Tibial artery (tissue), 4 donors: Measurements from ENCODE around the gene ETS2.

Experiments
- DNase-seq, 2 donors: peaks; one replicate each; pipeline ENCODE4 v3.0.0-alpha.2; 2019
- H3K27ac ChIP-seq, 2 donors: fragments of 200-600 bp; sonication (generic) in 1 of 2; 1 replicate in 1 of 2; 2 replicates in 1 of 2; pipeline ENCODE4 v1.5.1; 2018 to 2019; ENCODE audit warnings: mild to moderate bottlenecking in 1 of 2
- H3K27me3 ChIP-seq, 2 donors: fragments of 200-600 bp; sonication (generic) in 1 of 2; one replicate each; pipeline versions ENCODE4 v1.5.1 to v1.6.0; 2016 to 2019
- H3K36me3 ChIP-seq, 3 donors: fragments of 200-600 bp; sonication (generic) in 2 of 3; one replicate each; pipeline ENCODE4 v1.5.1; 2016 to 2019; ENCODE audit warnings: mild to moderate bottlenecking in 2 of 3
- H3K4me1 ChIP-seq, 4 donors: fragments of 200-600 bp; sonication (generic) in 2 of 4; 1 replicate in 3 of 4; 2 replicates in 1 of 4; pipeline ENCODE4 v1.5.1; 2016 to 2019
- H3K4me3 ChIP-seq, 2 donors: fragments of 200-600 bp; sonication (generic) in 1 of 2; 1 replicate in 1 of 2; 2 replicates in 1 of 2; pipeline ENCODE4 v1.5.1; 2018 to 2019; ENCODE audit warnings: mild to moderate bottlenecking in 2 of 2
- H3K9me3 ChIP-seq, 3 donors: fragments of 200-600 bp; sonication (generic) in 1 of 3; one replicate each; pipeline ENCODE4 v1.5.1; 2016 to 2019
- CTCF ChIP-seq, 2 experiments: fragments of 200-600 bp in 1 of 2; fragments of 450-650 bp in 1 of 2; IDR thresholded peaks; one replicate each; pipeline ENCODE4 v1.5.1; 2017 to 2019; ENCODE audit warnings: antibody characterized with exemption in 2 of 2, mild to moderate bottlenecking in 1 of 2, moderate library complexity in 1 of 2
- intact Hi-C: fragments of 100-400 bp; cut with DNase I; formaldehyde crosslinking; loops from one replicate; pipeline ENCODE4 v1.15.0; 2023; ENCODE audit warnings: low total_unique reads

Gene ETS2

GRCh38 chr21:38857152-38857825, 51.6 kb downstream of the ETS2 start:
- intact Hi-C loops: no loop called here
- DNase-seq: no peak
- H3K27ac ChIP-seq: no peak overlapping the region
- no peaks in the 10 kb centered on the region for H3K4me1 ChIP-seq
- no peaks in the 10 kb centered on the region for H3K27me3 ChIP-seq
- H3K4me3 ChIP-seq: no peak overlapping the region
- no peak for TF ChIP-seq CTCF (IDR thresholded peaks at IDR 0.05)
- no peaks in the 10 kb centered on the region for H3K36me3 ChIP-seq
- H3K9me3 ChIP-seq: no peaks in the 10 kb centered on the region

GRCh38 chr21:38858026-38858811, 52.5 kb downstream of the ETS2 start:
- H3K4me1 ChIP-seq: no peaks in the 10 kb centered on the region
- no peaks in the 10 kb centered on the region for H3K36me3 ChIP-seq
- no peaks in the 10 kb centered on the region for H3K9me3 ChIP-seq
- no peak for TF ChIP-seq CTCF (IDR thresholded peaks at IDR 0.05)
- no peaks in the 10 kb centered on the region for H3K27me3 ChIP-seq
- intact Hi-C loops: no loop called here
- H3K27ac ChIP-seq: no peak overlapping the region
- no peak for DNase-seq
- H3K4me3 ChIP-seq: no peak overlapping the region

- intact Hi-C loops: no loop called here
- no peaks in the 10 kb centered on the region for H3K9me3 ChIP-seq
- no peak overlapping the region for H3K4me3 ChIP-seq
- H3K27me3 ChIP-seq: no peaks in the 10 kb centered on the region
- no peak for TF ChIP-seq CTCF (IDR thresholded peaks at IDR 0.05)
- no peak overlapping the region for H3K27ac ChIP-seq
- H3K4me1 ChIP-seq: no peaks in the 10 kb centered on the region
- no peak for DNase-seq
- no peaks in the 10 kb centered on the region for H3K36me3 ChIP-seq
Observed at GRCh38 chr21:38858812-38859205, 53.1 kb downstream of the ETS2 start.

GRCh38 chr21:38859852-38860251, 54.1 kb downstream of the ETS2 start:
- H3K27ac ChIP-seq: no peak overlapping the region
- no peaks in the 10 kb centered on the region for H3K4me1 ChIP-seq
- TF ChIP-seq CTCF (IDR thresholded peaks at IDR 0.05): no peak
- DNase-seq: no peak
- no peaks in the 10 kb centered on the region for H3K9me3 ChIP-seq
- H3K36me3 ChIP-seq: no peaks in the 10 kb centered on the region
- H3K27me3 ChIP-seq: no peaks in the 10 kb centered on the region
- intact Hi-C loops: no loop called here
- no peak overlapping the region for H3K4me3 ChIP-seq

- no peak for TF ChIP-seq CTCF (IDR thresholded peaks at IDR 0.05)
- Histone ChIP-seq H3K27me3 (no peaks in the 10 kb centered on the region), H3K4me3 (no peak overlapping the region), H3K4me1 (no peaks in the 10 kb centered on the region), H3K36me3 (no peaks in the 10 kb centered on the region), H3K27ac (no peak overlapping the region), H3K9me3 (no peaks in the 10 kb centered on the region)
- intact Hi-C loops: no loop called here
- no peak for DNase-seq
Observed at GRCh38 chr21:38861056-38861455, 55.3 kb downstream of the ETS2 start.
